Testis (tissue), 3 donors: ENCODE results near the gene INO80. TPM values are rescaled to one million over a fixed set of nuclear protein-coding genes. Genes with fewer than 3 reads are reported as not detected.

ENCODE experiments used
- DNase-seq: peaks from one replicate; pipeline ENCODE4 v3.0.0-alpha.2; 2019
- H3K27ac ChIP-seq, 2 donors: fragments of 200-600 bp; sonication (generic); one replicate each; pipeline ENCODE4 v1.5.1; 2019
- H3K27me3 ChIP-seq: fragments of 200-600 bp; sonication (generic); one replicate; pipeline ENCODE4 v1.5.1; 2019
- H3K36me3 ChIP-seq: fragments of 200-600 bp; sonication (generic); one replicate; pipeline ENCODE4 v1.5.1; 2017; ENCODE audit warnings: low read depth; ENCODE audit errors: missing control alignments
- H3K4me1 ChIP-seq: fragments of 200-600 bp; sonication (generic); one replicate; pipeline ENCODE4 v1.5.1; 2019
- H3K4me3 ChIP-seq, 2 donors: fragments of 200-600 bp; sonication (generic); one replicate each; pipeline ENCODE4 v1.5.1; 2017 to 2019
- H3K9me3 ChIP-seq: fragments of 200-600 bp; sonication (generic); one replicate; pipeline ENCODE4 v1.5.1; 2017
- CTCF ChIP-seq, 3 experiments: fragments of 450-650 bp in 2 of 3; fragments of 200-600 bp in 1 of 3; sonication (generic) in 1 of 3; IDR thresholded peaks; one replicate each; pipeline ENCODE4 v1.5.1; 2016 to 2019; ENCODE audit warnings: antibody characterized with exemption in 3 of 3, mild to moderate bottlenecking in 2 of 3, moderate library complexity in 1 of 3
- POLR2A ChIP-seq: fragments of 450-650 bp; IDR thresholded peaks from one replicate; pipeline ENCODE4 v1.6.1; 2017; ENCODE audit warnings: antibody characterized with exemption, mild to moderate bottlenecking, moderate library complexity
- WGBS, 2 donors: methylation state at CpG; one replicate each; pipeline ENCODE4 v1.1.5; 2018; 5-methylcytosine and 5-hydroxymethylcytosine counted together
- intact Hi-C: fragments of 100-400 bp; cut with DNase I; formaldehyde crosslinking; loops from one replicate; pipeline ENCODE4 v1.15.1; 2023; ENCODE audit warnings: low total_unique reads
- polyA plus RNA-seq: library from polyadenylated mRNA; stranded (reverse); fragments of 350-450 nt; fragmentation: Illumina TruSeq; extraction: RNeasy Lipid Tissue Mini Kit (QIAGEN cat#74804); gene quantifications from one replicate; pipeline ENCODE4 v1.2.3, GENCODE V29; 2014; ENCODE audit warnings: low read depth, low replicate concordance; ENCODE audit not compliant: insufficient read depth
- total RNA-seq, 2 donors: library from RNA; depleted of rRNA; stranded (reverse); fragments of >200 nt; gene quantifications; one replicate each; pipeline ENCODE4 v1.2.3, GENCODE V29; 2016

INO80 gene
- total and polyA plus RNA-seq, 3 donors from 2014 or later, result 21.2 to 44.2 (median 43.5) TPM

DNA sequence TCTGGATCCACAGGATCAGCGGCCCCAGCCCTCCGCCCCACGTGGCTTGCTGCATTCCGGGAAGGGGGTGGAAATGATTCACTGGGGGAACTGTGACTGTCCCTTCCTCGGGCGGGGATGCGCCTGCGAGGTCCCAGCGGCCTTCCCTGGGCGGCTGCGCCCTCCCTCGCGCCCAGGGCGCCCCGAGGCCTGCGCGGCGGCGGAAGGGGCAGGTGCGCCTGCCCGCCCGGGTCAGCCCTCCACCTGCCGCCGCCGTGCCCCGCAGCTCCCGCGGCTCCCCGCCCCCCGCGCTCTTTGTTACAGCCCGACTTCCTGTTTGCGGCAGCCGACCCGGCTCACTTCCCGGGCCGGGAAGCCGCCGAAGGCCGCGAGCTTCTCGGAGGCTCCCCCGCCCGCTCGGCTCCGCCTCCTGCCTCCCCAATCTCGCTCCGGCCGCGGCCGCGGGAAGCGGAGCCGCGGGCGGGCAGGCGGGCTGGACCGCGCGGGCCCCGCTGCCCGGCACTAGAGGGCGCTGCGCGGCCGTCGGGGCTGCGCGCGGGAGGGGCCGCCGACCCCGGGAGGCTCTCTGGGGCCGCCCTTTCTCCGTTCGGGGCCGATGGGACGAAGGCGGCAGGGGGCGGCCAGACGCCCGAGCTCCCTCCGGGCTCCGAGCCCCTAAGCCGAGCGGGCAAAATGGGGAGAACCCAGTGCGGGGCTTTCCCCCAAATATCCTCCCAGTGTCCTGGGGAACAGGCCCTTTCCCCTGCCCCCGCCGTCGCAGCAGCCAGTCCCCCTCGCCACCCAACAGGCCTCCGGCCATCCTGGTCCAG, 174.3 kb downstream of the INO80 start:
- 2% methylated on average over 49 of the region's 92 CpGs; no CpG with 5 or more reads in 1 of the 2 donors for WGBS, 2 donors
- no peaks in the 10 kb centered on the region for H3K27me3 ChIP-seq
- H3K27ac ChIP-seq, result peak overlapping the region in 1 of 2 donors; percentile 56
- no peak for TF ChIP-seq POLR2A
- TF ChIP-seq CTCF (IDR thresholded peaks at IDR 0.05), result peak; percentile 39 to 74 (median 45)
- H3K36me3 ChIP-seq, result no peaks in the 10 kb centered on the region
- intact Hi-C loops, result loop anchor here (10.0 kb wide), 1 partner anchor 83 kb away; no protein-coding TSS in a partner anchor
- H3K4me1 ChIP-seq, result peaks cover 10% of the 10 kb centered on the region
- peak overlapping the region; percentile 58 to 60 for H3K4me3 ChIP-seq
- no peaks in the 10 kb centered on the region for H3K9me3 ChIP-seq
- peak; percentile 60 for DNase-seq

- no peak for TF ChIP-seq POLR2A
- TF ChIP-seq CTCF (IDR thresholded peaks at IDR 0.05), result no peak
- peaks cover 10% of the 10 kb centered on the region for H3K4me1 ChIP-seq
Observed at GRCh38 chr15:40941068-40941527, 175.0 kb downstream of the INO80 start.

DNA sequence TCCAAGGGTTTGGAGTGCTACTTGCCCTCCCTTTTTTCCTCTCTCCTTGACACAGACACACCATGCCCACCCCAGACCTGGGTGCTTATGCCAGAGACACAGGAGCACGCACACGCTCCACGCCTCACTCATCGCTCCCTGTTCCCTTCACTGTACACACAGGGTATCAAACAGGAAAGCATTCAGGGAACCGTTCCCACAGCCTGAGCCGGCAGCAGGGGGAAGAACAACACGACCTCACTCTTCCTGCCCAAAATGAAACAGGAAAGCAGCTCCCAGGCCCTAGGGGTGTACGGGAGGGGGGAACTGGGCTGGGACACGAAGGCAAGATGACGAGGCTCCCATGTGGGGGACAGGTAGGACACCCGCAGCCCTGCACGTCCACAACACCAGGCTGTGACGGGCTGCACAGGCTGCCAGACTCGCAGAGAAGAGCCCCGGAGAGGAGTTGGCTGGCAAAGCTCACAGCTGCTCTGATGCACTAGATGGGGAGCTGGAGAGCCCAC, 175.7 kb downstream of the INO80 start:
- no peaks in the 10 kb centered on the region for H3K9me3 ChIP-seq
- DNase-seq, result no peak
- no peak for TF ChIP-seq CTCF (IDR thresholded peaks at IDR 0.05)
- no peak for TF ChIP-seq POLR2A
- no peak overlapping the region for H3K4me3 ChIP-seq
- no peaks in the 10 kb centered on the region for H3K27me3 ChIP-seq
- WGBS, 2 donors, result 33 to 45% methylated on average over 6 to 15 of the region's 15 CpGs
- H3K4me1 ChIP-seq, result peaks cover 10% of the 10 kb centered on the region
- intact Hi-C loops, result loop anchor here (10.0 kb wide), 1 partner anchor 84 kb away; no protein-coding TSS in a partner anchor
- no peaks in the 10 kb centered on the region for H3K36me3 ChIP-seq
- H3K27ac ChIP-seq, result peak overlapping the region in 1 of 2 donors; percentile 14

More at GRCh38 chr15:40941068-40941527, 175.0 kb downstream of the INO80 start:
- WGBS, 2 donors, result 9 to 38% methylated on average over 1 to 7 of the region's 7 CpGs
- Histone ChIP-seq H3K9me3 (no peaks in the 10 kb centered on the region), H3K36me3 (no peaks in the 10 kb centered on the region), H3K27me3 (no peaks in the 10 kb centered on the region), H3K27ac (peak overlapping the region in 1 of 2 donors; percentile 56), H3K4me3 (peak overlapping the region; percentile 58 to 60)
- intact Hi-C loops, result loop anchor here (10.0 kb wide), 1 partner anchor 84 kb away; no protein-coding TSS in a partner anchor
- DNase-seq, result no peak

DNA sequence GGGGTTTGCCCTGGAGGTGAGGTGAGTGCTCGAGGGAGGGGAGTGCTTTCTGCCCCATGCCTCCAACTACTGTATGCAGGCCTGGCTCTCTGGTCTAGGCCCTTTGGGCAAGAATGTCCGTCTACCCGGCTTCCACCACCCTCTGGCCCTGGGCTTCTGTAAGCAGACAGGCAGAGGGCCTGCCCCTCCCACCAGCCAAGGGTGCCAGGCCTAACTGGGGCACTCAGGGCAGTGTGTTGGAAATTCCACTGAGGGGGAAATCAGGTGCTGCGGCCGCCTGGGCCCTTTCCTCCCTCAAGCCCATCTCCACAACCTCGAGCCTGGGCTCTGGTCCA, 177.6 kb downstream of the INO80 start:
- intact Hi-C loops, result no loop called here
- WGBS, 2 donors, result 92 to 93% methylated on average over 6 of the region's 6 CpGs
- H3K27me3 ChIP-seq, result no peaks in the 10 kb centered on the region
- no peaks in the 10 kb centered on the region for H3K36me3 ChIP-seq
- no peak overlapping the region for H3K4me3 ChIP-seq
- no peak overlapping the region for H3K27ac ChIP-seq
- no peak for DNase-seq
- H3K9me3 ChIP-seq, result no peaks in the 10 kb centered on the region
- TF ChIP-seq CTCF (IDR thresholded peaks at IDR 0.05) (no peak), POLR2A (no peak)
- H3K4me1 ChIP-seq, result peaks cover 10% of the 10 kb centered on the region
